GDM1 (cell line): ENCODE measurements around the gene TRIO.

Source experiments
- DNase-seq: peaks from one replicate; lab custom pipeline; 2025; lab: John Stamatoyannopoulos, UW

TRIO gene

GRCh38 chr5:14460844-14461398 lies 317.8 kb downstream of the TRIO start:
- no peak for DNase-seq

- no peak for DNase-seq
These were observed 319.5 kb downstream of the TRIO start for GRCh38 chr5:14462681-14463080.

GRCh38 chr5:14463629-14464028 lies 320.5 kb downstream of the TRIO start:
- DNase-seq, result peak; percentile 64

GRCh38 chr5:14464096-14464495 lies 321.0 kb downstream of the TRIO start:
- DNase-seq, result no peak

GRCh38 chr5:14464671-14465070 lies 321.5 kb downstream of the TRIO start:
- DNase-seq, result no peak

GRCh38 chr5:14465116-14465515 lies 322.0 kb downstream of the TRIO start:
- no peak for DNase-seq

- no peak for DNase-seq
These were observed 322.6 kb downstream of the TRIO start for GRCh38 chr5:14465776-14466175.

GRCh38 chr5:14467251-14467650 lies 324.1 kb downstream of the TRIO start:
- no peak for DNase-seq

- DNase-seq, result no peak
These were observed 324.7 kb downstream of the TRIO start for GRCh38 chr5:14467886-14468285.

GRCh38 chr5:14469551-14470377 lies 326.6 kb downstream of the TRIO start:
- DNase-seq, result no peak

GRCh38 chr5:14471507-14471906 lies 328.4 kb downstream of the TRIO start:
- no peak for DNase-seq

GRCh38 chr5:14472986-14473567 lies 329.9 kb downstream of the TRIO start:
- DNase-seq, result no peak

- no peak for DNase-seq
These were observed 331.9 kb downstream of the TRIO start for GRCh38 chr5:14475045-14475444.

GRCh38 chr5:14476786-14477435 lies 333.8 kb downstream of the TRIO start:
- no peak for DNase-seq

- DNase-seq, result no peak
These were observed 336.1 kb downstream of the TRIO start for GRCh38 chr5:14479143-14479696.

- DNase-seq, result no peak
These were observed 338.2 kb downstream of the TRIO start for GRCh38 chr5:14481349-14481748.

- no peak for DNase-seq
These were observed 338.9 kb downstream of the TRIO start for GRCh38 chr5:14482085-14482484.

- DNase-seq, result no peak
These were observed 340.5 kb downstream of the TRIO start for GRCh38 chr5:14483504-14484157.

GRCh38 chr5:14486486-14486885 lies 343.3 kb downstream of the TRIO start:
- DNase-seq, result no peak

GRCh38 chr5:14486996-14487896 lies 344.1 kb downstream of the TRIO start:
- no peak for DNase-seq
